ENCODE measurements around the gene WDR1. TPM values are rescaled to one million over a fixed set of nuclear protein-coding genes. Genes with fewer than 3 reads are reported as not detected.

Gene WDR1
- total RNA-seq, 2 donors from 2014 or later = 437 to 476 TPM

DNA sequence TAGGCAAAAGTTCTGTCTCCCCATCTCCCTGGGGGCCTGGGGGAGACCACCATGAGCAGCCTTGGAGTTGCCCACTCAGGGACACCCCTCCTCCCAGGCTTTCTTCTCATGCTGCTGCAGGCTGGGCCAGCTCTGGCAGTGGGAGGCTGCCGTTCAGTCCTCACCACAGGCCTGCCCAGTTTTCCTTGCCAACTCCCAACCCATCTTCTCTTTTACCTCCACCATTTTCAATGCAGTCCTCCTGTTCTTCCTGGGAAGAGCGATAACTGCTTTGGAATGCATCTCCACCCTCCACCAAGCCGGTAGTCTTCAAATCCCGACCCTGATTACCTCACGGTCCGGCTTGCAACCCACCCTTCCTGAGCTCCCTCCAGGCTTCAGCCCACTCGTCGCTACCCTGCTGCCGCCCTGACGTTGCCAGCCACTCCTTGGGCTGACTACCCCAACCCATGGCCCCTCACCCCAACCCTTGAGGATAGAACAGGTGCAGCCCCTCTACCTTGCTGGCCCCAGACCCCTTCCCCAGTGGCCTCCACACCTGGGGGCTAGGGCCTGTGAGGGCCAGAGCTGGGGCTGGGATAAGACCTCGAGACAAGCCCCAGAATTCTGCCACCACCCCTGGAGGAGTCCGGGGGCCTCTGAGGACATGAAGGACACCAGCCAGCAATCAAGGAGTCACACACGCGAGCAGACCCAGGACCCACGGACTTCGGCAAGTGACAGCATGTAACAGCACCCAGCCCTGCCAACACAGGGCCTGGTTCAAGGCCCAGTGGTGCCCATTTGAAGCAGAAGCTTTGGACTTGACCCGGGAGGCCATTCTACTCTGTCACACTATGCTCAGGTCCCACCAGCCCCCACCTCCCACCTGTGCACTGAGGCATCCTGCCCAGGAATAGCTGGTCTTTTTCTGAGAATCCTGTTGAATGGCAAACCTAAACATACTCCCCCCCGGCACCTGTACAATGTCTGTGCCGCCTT, 9.2 kb downstream of the WDR1 start:
- Histone ChIP-seq H3K4me3 (no peak overlapping the region), H3K9me3 (no peaks in the 10 kb centered on the region)

DNA sequence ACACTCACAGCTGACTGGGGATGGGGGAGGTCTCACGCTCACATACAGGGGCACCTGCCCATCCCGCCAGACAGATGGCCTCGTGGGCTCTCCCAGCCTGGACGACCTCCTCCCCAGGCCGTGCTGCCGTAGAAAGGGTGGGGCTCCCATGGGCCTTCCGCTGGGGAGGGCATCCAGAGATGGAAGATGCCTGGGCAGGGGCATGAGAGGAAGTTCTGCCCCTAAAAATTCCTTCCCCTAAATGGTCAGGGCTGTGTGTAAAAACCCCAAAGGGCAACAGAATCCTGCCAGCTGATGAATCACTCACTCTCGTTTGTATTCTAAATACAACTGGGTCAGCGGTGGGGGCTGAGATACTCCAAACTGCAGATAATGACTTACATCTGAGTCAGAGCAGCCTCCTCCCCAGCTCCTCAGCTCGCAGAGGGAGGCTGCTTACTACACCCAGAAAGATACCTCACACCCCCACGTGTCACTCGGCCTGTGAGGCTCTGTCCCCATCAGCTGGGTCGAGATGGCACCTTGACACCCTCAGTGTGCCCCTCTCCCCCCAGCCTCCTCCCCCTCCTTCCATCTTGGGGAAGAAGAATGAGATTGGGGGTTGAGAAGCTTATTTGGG, 10.1 kb downstream of the WDR1 start:
- DNase-seq = peak; percentile 58
- Histone ChIP-seq H3K9ac (ENCODE audit: low read depth in 2 of 2, low read length in 2 of 2) (peak overlapping the region; percentile 16 to 35), H3K27me3 (no peaks in the 10 kb centered on the region), H3K36me3 (peaks cover 6% of the 10 kb centered on the region), H3K4me3 (no peak overlapping the region), H3K9me3 (no peaks in the 10 kb centered on the region), H3K27ac (peak overlapping the region; percentile 67), H3K4me1 (peaks cover 27% of the 10 kb centered on the region)
- no peak for TF ChIP-seq CTCF (IDR thresholded peaks at IDR 0.05)
- intact Hi-C loops (cut with DNase I) = no loop called here

More for the DNA sequence above, 9.2 kb downstream of the WDR1 start:
- DNase-seq = no peak
- Histone ChIP-seq H3K27me3 (no peaks in the 10 kb centered on the region), H3K27ac (peak overlapping the region; percentile 67), H3K4me1 (peaks cover 27% of the 10 kb centered on the region), H3K36me3 (peaks cover 6% of the 10 kb centered on the region), H3K9ac (ENCODE audit: low read depth in 2 of 2, low read length in 2 of 2) (peak overlapping the region; percentile 16 to 41)
- intact Hi-C loops (cut with DNase I) = no loop called here
- TF ChIP-seq CTCF (IDR thresholded peaks at IDR 0.05) = no peak

DNA sequence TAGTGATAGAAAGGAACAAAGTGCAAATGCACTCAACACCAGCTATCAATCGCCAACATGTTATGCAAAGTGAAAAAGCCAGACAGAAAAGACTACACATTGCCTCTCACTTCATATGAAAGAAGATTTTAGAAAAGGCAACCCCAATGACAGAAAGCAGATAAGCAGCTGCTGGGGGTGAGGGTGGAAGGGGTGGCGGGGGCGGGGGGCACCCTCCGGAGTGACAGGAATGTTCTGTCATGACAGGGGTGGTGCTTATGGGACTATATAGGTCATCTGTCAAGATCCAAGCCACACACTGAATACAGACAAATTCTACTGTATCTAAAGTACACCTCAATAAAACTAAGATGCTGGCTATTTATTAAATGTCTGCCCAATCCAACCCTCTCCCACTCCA, 10.7 kb downstream of the WDR1 start:
- Histone ChIP-seq H3K36me3 (peaks cover 6% of the 10 kb centered on the region), H3K4me1 (peaks cover 22% of the 10 kb centered on the region)

DNA sequence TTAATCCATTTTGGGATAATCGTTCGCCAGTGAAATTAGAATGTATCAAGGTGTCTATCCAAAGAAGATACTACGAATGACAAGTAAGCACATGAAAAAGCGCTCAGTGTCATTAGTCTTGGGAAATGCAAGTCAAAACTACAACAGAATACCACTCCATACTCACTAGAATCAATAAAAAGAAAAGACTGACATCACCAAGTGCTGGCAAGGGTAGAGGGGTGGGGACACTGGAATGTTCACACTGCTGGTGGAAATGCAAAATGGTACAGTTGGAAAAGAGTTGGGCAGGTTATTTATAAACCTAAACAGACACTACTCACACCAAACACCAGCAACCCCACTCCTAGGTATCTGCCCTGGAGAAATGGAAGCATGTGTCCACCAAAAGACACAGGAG, 11.2 kb downstream of the WDR1 start:
- peak overlapping the region; percentile 47 for H3K27ac ChIP-seq
- peaks cover 6% of the 10 kb centered on the region for H3K36me3 ChIP-seq
- no peak for TF ChIP-seq CTCF (IDR thresholded peaks at IDR 0.05)
- intact Hi-C loops (cut with DNase I) = no loop called here
- no peak overlapping the region for H3K4me3 ChIP-seq
- peaks cover 22% of the 10 kb centered on the region for H3K4me1 ChIP-seq
- no peaks in the 10 kb centered on the region for H3K27me3 ChIP-seq
- no peaks in the 10 kb centered on the region for H3K9me3 ChIP-seq
- peak overlapping the region in 1 of 2 donors; percentile 1 for H3K9ac ChIP-seq (ENCODE audit: low read depth in 2 of 2, low read length in 2 of 2)
- DNase-seq = no peak

More for the DNA sequence above, 10.7 kb downstream of the WDR1 start:
- intact Hi-C loops (cut with DNase I) = no loop called here
- Histone ChIP-seq H3K4me3 (no peak overlapping the region), H3K9ac (ENCODE audit: low read depth in 2 of 2, low read length in 2 of 2) (peak overlapping the region in 1 of 2 donors; percentile 35), H3K27me3 (no peaks in the 10 kb centered on the region), H3K9me3 (no peaks in the 10 kb centered on the region), H3K27ac (peak overlapping the region; percentile 62)
- no peak for DNase-seq
- no peak for TF ChIP-seq CTCF (IDR thresholded peaks at IDR 0.05)

DNA sequence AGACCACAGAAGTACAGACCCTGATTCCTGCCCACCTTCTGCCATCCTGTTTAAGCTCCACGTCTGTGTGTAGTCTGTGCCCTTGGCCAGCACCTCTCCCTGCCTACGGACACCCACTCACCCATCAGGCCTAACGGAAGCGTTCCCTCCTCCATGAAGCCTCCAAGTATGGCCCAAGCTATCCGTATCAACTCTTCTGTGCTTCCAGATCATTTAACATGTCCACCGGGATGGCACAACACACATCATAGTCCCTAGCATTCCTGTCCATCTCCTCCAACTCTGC, 11.7 kb downstream of the WDR1 start:
- H3K27me3 ChIP-seq = no peaks in the 10 kb centered on the region
- peaks cover 22% of the 10 kb centered on the region for H3K4me1 ChIP-seq
- H3K9me3 ChIP-seq = no peaks in the 10 kb centered on the region
- H3K9ac ChIP-seq (ENCODE audit: low read depth in 2 of 2, low read length in 2 of 2) = no peak overlapping the region
- intact Hi-C loops (cut with DNase I) = no loop called here
- H3K36me3 ChIP-seq = peaks cover 6% of the 10 kb centered on the region
- no peak for TF ChIP-seq CTCF (IDR thresholded peaks at IDR 0.05)
- H3K27ac ChIP-seq = peak overlapping the region; percentile 47
- no peak overlapping the region for H3K4me3 ChIP-seq
- DNase-seq = no peak

Measured in colonic mucosa (tissue), 4 donors.